HEK293 (cell line): Measurements from ENCODE around the gene GUCA2B.
A peak's percentile ranks its signal among the peaks of the same experiment; 100 is the strongest.

ENCODE experiments used
- CTCF ChIA-PET: fragments of 350-600 bp; formaldehyde crosslinking; extraction: SDS; loops from one replicate; lab custom pipeline; 2021; ENCODE audit warnings: antibody characterized with exemption; lab: Yijun Ruan, JAX
- POLR2A ChIA-PET: fragments of 300-600 bp; formaldehyde crosslinking; extraction: SDS; loops from one replicate; lab custom pipeline; 2020; ENCODE audit warnings: antibody characterized with exemption, inconsistent platforms; lab: Yijun Ruan, JAX
- H3K27ac ChIP-seq: fragments of 200-500 bp; sonication (Bioruptor generic); 2 replicates; pipeline ENCODE4 v1.5.1; 2014; ENCODE audit warnings: low read depth, low read length, control low read depth, inconsistent platforms; ENCODE audit errors: extremely low read depth
- H3K36me3 ChIP-seq, 2 experiments: fragments of 200-500 bp in 1 of 2; sonication (Bioruptor generic) in 1 of 2; 1 replicate in 1 of 2; 2 replicates in 1 of 2; pipeline ENCODE4 v1.5.1; 2014 to 2017; ENCODE audit warnings: inconsistent platforms in 2 of 2, low read length in 2 of 2; ENCODE audit not compliant: control insufficient read depth in 2 of 2, insufficient read depth in 1 of 2
- H3K4me1 ChIP-seq: fragments of 200-500 bp; sonication (Bioruptor generic); 2 replicates; pipeline ENCODE4 v1.5.1; 2014; ENCODE audit warnings: mild to moderate bottlenecking, low read length, inconsistent platforms; ENCODE audit not compliant: control insufficient read depth, insufficient read depth
- H3K4me3 ChIP-seq: 2 replicates; pipeline ENCODE4 v1.5.1; 2011; ENCODE audit warnings: low read depth, mild to moderate bottlenecking, control low read depth, low read length, moderate library complexity
- H3K9me3 ChIP-seq: fragments of 200-500 bp; sonication (Bioruptor generic); 2 replicates; pipeline ENCODE4 v1.5.1; 2014; ENCODE audit warnings: low read depth, low read length, inconsistent platforms; ENCODE audit not compliant: control insufficient read depth, insufficient read depth
- EGR2 ChIP-seq: fragments of 450-650 bp; formaldehyde crosslinking; IDR thresholded peaks from 2 replicates; pipeline ENCODE4 v1.5.1; 2016; ENCODE audit warnings: low read depth, missing biosample characterization, missing genetic modification characterization
- GFI1B ChIP-seq: fragments of 450-650 bp; formaldehyde crosslinking; IDR thresholded peaks from 2 replicates; pipeline ENCODE4 v1.5.1; 2016; ENCODE audit warnings: missing biosample characterization, missing genetic modification characterization
- KLF1 ChIP-seq: fragments of 450-650 bp; formaldehyde crosslinking; IDR thresholded peaks from 2 replicates; pipeline ENCODE4 v1.5.1; 2016; ENCODE audit warnings: missing biosample characterization, missing genetic modification characterization
- MEIS1 ChIP-seq: sonication (generic); formaldehyde crosslinking; IDR thresholded peaks from 2 replicates; pipeline ENCODE4 v1.8.1; 2022; ENCODE audit warnings: missing genetic modification reagents, mild to moderate bottlenecking, borderline replicate concordance
- SP3 ChIP-seq: fragments of 450-650 bp; formaldehyde crosslinking; IDR thresholded peaks from 2 replicates; pipeline ENCODE4 v1.5.1; 2016; ENCODE audit warnings: missing biosample characterization, missing genetic modification characterization
- TRIM28 ChIP-seq: IDR thresholded peaks from 2 replicates; pipeline ENCODE4 v1.6.1; 2011; ENCODE audit warnings: low read length, control low read depth, borderline replicate concordance
- YY1 ChIP-seq: fragments of 450-650 bp; formaldehyde crosslinking; IDR thresholded peaks from 2 replicates; pipeline ENCODE4 v1.5.1; 2018; ENCODE audit warnings: missing biosample characterization, missing genetic modification characterization
- ZBTB7A ChIP-seq: fragments of 450-650 bp; formaldehyde crosslinking; IDR thresholded peaks from 2 replicates; pipeline ENCODE4 v1.5.1; 2016; ENCODE audit warnings: low read depth, missing biosample characterization, missing genetic modification characterization
- ZFHX2 ChIP-seq: fragments of 450-650 bp; formaldehyde crosslinking; conservative IDR thresholded peaks from 2 replicates; pipeline ENCODE4 v1.5.1; 2016; ENCODE audit warnings: missing biosample characterization, missing genetic modification characterization
- ZNF114 ChIP-seq: fragments of 450-650 bp; formaldehyde crosslinking; IDR thresholded peaks from 2 replicates; pipeline ENCODE4 v1.5.0; 2017; ENCODE audit warnings: missing biosample characterization, missing genetic modification characterization
- ZNF146 ChIP-seq: fragments of 450-650 bp; formaldehyde crosslinking; IDR thresholded peaks from 2 replicates; pipeline ENCODE4 v1.5.1; 2016; ENCODE audit warnings: missing biosample characterization, missing genetic modification characterization
- ZNF404 ChIP-seq: fragments of 450-650 bp; formaldehyde crosslinking; IDR thresholded peaks from 2 replicates; pipeline ENCODE4 v1.5.1; 2017; ENCODE audit warnings: missing biosample characterization, missing genetic modification characterization
- ZNF473 ChIP-seq: fragments of 450-650 bp; formaldehyde crosslinking; IDR thresholded peaks from 2 replicates; pipeline ENCODE4 v1.5.1; 2017; ENCODE audit warnings: missing biosample characterization, missing genetic modification characterization
- ZNF501 ChIP-seq: fragments of 450-650 bp; formaldehyde crosslinking; IDR thresholded peaks from 2 replicates; pipeline ENCODE4 v1.5.1; 2016; ENCODE audit warnings: missing biosample characterization, missing genetic modification characterization
- ZNF544 ChIP-seq: fragments of 450-650 bp; formaldehyde crosslinking; IDR thresholded peaks from 2 replicates; pipeline ENCODE4 v1.5.0; 2017; ENCODE audit warnings: missing biosample characterization, missing genetic modification characterization
- ZNF555 ChIP-seq: fragments of 450-650 bp; formaldehyde crosslinking; conservative IDR thresholded peaks from 2 replicates; pipeline ENCODE4 v1.5.1; 2017; ENCODE audit warnings: missing biosample characterization, mild to moderate bottlenecking, missing genetic modification characterization, inconsistent platforms
- ZNF561 ChIP-seq: fragments of 450-650 bp; IDR thresholded peaks from 2 replicates; pipeline ENCODE4 v1.5.1; 2018; ENCODE audit warnings: missing biosample characterization, missing genetic modification characterization, borderline replicate concordance
- ZNF660 ChIP-seq: fragments of 450-650 bp; IDR thresholded peaks from 2 replicates; pipeline ENCODE4 v1.5.1; 2018; ENCODE audit warnings: missing biosample characterization, mild to moderate bottlenecking, missing genetic modification characterization
- ZNF701 ChIP-seq: fragments of 450-650 bp; formaldehyde crosslinking; IDR thresholded peaks from 2 replicates; pipeline ENCODE4 v1.5.1; 2016; ENCODE audit warnings: missing biosample characterization, missing genetic modification characterization
- ZNF768 ChIP-seq: fragments of 450-650 bp; formaldehyde crosslinking; IDR thresholded peaks from 2 replicates; pipeline ENCODE4 v1.5.1; 2018; ENCODE audit warnings: missing biosample characterization, mild to moderate bottlenecking, missing genetic modification characterization
- TF ChIP-seq, protein P1 (sequence below): fragments of 450-650 bp; formaldehyde crosslinking; IDR thresholded peaks from 2 replicates; pipeline ENCODE4 v1.5.1; 2017; ENCODE audit warnings: missing biosample characterization, missing genetic modification characterization
- TF ChIP-seq, protein P2 (sequence below): fragments of 450-650 bp; formaldehyde crosslinking; IDR thresholded peaks from 2 replicates; pipeline ENCODE4 v1.5.1; 2016; ENCODE audit warnings: missing biosample characterization, missing genetic modification characterization, low read depth
- TF ChIP-seq, protein P3 (sequence below): fragments of 450-650 bp; formaldehyde crosslinking; IDR thresholded peaks from 2 replicates; pipeline ENCODE4 v1.5.0; 2017; ENCODE audit warnings: missing biosample characterization, missing genetic modification characterization, borderline replicate concordance

Gene GUCA2B

DNA sequence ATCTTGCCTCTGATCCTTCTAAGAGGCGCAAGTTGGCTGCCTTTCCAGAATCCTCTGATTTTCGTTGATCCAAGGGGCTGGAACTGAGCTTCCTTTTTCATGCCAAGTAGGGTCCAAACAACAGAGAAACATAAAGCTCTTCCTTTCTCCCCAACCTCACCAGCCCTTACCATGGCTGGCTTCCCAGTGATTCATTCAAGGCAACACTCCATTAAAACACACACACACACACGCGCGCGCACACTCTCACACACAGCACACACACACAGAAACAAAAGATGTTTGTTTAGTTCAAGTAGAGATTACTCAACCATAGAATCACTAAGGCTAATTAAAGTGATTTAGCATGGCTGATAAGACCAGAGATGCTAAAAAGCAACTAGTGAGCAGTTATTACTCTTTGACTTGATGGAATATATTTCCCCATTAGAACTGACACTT is 24.4 kb downstream of the GUCA2B start (continued):
- 0 out of 2 replicates have a peak, but pooled peaks have one; percentile 41 for TF ChIP-seq TRIM28

DNA sequence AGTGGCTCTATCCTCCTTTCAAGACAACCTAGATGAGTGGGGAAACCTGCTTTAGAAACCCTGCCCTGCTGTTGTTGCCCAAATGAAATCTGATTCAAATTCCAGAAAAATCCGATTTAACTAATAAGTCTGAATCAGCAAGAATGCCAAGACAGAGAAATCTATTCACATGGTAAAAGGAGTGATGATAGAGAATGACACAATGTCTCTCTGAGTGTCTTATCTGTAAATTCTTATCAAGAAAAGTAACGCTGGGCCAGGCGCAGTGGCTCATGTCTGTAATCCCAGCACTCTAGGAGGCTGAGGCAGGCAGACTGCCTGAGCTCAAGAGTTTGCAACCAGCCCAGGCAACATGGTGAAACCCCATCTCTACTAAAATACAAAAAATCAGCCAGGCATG is 25.0 kb downstream of the GUCA2B start:
- CTCF ChIA-PET = interaction anchor here (1.0 kb wide), 1 partner anchor 569 kb away, joined by 4 read pairs; no protein-coding TSS in a partner anchor

DNA sequence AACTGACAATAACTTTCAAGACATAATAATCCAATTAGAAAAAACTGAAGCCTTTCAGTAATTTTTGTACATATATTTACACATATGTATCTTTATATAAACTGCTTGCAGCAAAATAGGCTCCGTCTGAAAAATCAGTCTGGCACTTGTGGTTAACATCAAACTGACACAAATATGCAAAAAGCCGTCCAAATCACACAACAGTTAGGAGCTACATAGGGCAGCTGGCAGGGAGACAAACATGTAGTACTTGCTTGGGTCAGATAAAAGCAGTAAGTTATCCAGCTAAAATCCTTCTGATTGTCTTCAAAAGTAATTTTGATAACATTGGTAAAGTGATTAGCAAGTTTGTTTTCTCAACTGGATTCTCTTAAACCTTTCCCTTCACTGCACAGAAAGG is 26.1 kb downstream of the GUCA2B start:
- Histone ChIP-seq H3K4me3 (no peak overlapping the region), H3K4me1 (peaks cover 18% of the 10 kb centered on the region), H3K9me3 (no peaks in the 10 kb centered on the region), H3K27ac (no peak overlapping the region), H3K36me3 (peaks cover 0 to 15% of the 10 kb centered on the region in 2 experiments; a peak in 1 of 3 replicates)
- CTCF ChIA-PET = no interaction called here
- POLR2A ChIA-PET = no interaction called here
- TF ChIP-seq, protein P1, sequence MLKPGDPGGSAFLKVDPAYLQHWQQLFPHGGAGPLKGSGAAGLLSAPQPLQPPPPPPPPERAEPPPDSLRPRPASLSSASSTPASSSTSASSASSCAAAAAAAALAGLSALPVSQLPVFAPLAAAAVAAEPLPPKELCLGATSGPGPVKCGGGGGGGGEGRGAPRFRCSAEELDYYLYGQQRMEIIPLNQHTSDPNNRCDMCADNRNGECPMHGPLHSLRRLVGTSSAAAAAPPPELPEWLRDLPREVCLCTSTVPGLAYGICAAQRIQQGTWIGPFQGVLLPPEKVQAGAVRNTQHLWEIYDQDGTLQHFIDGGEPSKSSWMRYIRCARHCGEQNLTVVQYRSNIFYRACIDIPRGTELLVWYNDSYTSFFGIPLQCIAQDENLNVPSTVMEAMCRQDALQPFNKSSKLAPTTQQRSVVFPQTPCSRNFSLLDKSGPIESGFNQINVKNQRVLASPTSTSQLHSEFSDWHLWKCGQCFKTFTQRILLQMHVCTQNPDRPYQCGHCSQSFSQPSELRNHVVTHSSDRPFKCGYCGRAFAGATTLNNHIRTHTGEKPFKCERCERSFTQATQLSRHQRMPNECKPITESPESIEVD = 0 out of 2 replicates have a peak, but pooled peaks have one; percentile 15
- TF ChIP-seq KLF1 (tag by site-specific recombination) (no peak), SP3 (tag by site-specific recombination) (no peak)

More for the DNA sequence above, 25.0 kb downstream of the GUCA2B start:
- Histone ChIP-seq H3K4me3 (no peak overlapping the region), H3K4me1 (peaks cover 18% of the 10 kb centered on the region), H3K27ac (no peak overlapping the region), H3K9me3 (no peaks in the 10 kb centered on the region), H3K36me3 (peaks cover 0 to 9% of the 10 kb centered on the region in 2 experiments; a peak in 1 of 3 replicates)
- TF ChIP-seq, protein P2, sequence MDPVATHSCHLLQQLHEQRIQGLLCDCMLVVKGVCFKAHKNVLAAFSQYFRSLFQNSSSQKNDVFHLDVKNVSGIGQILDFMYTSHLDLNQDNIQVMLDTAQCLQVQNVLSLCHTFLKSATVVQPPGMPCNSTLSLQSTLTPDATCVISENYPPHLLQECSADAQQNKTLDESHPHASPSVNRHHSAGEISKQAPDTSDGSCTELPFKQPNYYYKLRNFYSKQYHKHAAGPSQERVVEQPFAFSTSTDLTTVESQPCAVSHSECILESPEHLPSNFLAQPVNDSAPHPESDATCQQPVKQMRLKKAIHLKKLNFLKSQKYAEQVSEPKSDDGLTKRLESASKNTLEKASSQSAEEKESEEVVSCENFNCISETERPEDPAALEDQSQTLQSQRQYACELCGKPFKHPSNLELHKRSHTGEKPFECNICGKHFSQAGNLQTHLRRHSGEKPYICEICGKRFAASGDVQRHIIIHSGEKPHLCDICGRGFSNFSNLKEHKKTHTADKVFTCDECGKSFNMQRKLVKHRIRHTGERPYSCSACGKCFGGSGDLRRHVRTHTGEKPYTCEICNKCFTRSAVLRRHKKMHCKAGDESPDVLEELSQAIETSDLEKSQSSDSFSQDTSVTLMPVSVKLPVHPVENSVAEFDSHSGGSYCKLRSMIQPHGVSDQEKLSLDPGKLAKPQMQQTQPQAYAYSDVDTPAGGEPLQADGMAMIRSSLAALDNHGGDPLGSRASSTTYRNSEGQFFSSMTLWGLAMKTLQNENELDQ (tag by site-specific recombination) = no peak
- TF ChIP-seq ZNF561 (no peak), GFI1B (tag by site-specific recombination) (no peak), ZNF544 (no peak), ZNF501 (tag by site-specific recombination) (no peak), YY1 (tag by site-specific recombination) (no peak), EGR2 (tag by site-specific recombination) (no peak), ZBTB7A (no peak), ZFHX2 (no peak), SP3 (tag by site-specific recombination) (no peak), ZNF660 (tag by site-specific recombination) (no peak), ZNF701 (tag by site-specific recombination) (no peak), ZNF555 (no peak), ZNF114 (no peak), ZNF146 (no peak), MEIS1 (no peak), ZNF473 (tag by site-specific recombination) (no peak), ZNF404 (tag by site-specific recombination) (no peak), ZNF768 (no peak)
- TF ChIP-seq, protein P3, sequence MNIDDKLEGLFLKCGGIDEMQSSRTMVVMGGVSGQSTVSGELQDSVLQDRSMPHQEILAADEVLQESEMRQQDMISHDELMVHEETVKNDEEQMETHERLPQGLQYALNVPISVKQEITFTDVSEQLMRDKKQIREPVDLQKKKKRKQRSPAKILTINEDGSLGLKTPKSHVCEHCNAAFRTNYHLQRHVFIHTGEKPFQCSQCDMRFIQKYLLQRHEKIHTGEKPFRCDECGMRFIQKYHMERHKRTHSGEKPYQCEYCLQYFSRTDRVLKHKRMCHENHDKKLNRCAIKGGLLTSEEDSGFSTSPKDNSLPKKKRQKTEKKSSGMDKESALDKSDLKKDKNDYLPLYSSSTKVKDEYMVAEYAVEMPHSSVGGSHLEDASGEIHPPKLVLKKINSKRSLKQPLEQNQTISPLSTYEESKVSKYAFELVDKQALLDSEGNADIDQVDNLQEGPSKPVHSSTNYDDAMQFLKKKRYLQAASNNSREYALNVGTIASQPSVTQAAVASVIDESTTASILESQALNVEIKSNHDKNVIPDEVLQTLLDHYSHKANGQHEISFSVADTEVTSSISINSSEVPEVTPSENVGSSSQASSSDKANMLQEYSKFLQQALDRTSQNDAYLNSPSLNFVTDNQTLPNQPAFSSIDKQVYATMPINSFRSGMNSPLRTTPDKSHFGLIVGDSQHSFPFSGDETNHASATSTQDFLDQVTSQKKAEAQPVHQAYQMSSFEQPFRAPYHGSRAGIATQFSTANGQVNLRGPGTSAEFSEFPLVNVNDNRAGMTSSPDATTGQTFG = no peak
- POLR2A ChIA-PET = no interaction called here
